ENCODE measurements around the gene AMPD3.

AMPD3 gene

DNA sequence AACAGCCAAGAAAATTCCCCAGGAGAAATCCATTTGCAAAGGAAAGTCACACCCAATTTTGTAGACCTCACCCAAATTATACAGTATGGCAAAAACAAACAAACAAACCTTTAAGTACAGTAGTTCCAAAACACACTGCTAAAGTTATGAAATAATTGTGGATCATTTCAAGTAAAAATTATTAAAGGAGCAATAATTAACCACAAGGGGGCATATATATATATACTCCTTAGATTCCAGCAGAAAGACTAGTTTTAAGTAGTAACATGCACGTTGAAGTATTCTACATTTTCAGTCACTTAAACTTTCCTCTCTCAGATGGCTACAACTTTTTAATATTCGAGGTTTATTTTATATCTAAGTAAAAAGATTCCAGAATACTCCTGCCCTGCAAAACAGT is 59.1 kb downstream of the AMPD3 start:
- no peak for TF ChIP-seq Cebpa-rat (IDR thresholded peaks at IDR 0.05)
- Histone ChIP-seq H3K27ac (no peak overlapping the region), H3K4me1 (no peaks in the 10 kb centered on the region), H3K4me3 (no peak overlapping the region), H3K27me3 (no peaks in the 10 kb centered on the region), H3K9ac (no peak overlapping the region), H3K36me3 (peaks cover 18% of the 10 kb centered on the region), H3K9me3 (no peaks in the 10 kb centered on the region), H3K4me2 (no peak overlapping the region), H4K20me1 (no peaks in the 10 kb centered on the region)

DNA sequence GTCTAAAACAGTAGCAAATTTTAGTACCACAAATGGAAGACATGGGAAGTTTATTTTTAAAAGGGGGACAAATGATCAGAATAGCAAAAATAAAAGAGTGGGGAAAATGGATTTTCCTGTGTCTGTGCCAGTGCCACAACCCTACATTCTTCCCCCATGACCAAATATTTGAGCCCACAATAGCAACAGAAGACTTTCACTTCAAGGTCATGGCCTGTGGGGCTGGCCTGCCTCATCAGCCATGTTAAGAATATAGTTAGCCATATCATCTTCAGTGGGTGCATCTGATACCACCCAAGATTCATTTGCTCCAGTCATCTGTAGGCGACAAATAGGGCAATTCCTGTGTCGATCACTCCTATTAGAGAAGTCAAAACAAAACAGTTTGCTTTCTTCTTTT is 59.6 kb downstream of the AMPD3 start:
- Histone ChIP-seq H3K27ac (no peak overlapping the region), H3K4me2 (no peak overlapping the region), H3K9ac (no peak overlapping the region), H3K9me3 (no peaks in the 10 kb centered on the region), H3K27me3 (no peaks in the 10 kb centered on the region), H3K36me3 (peaks cover 22% of the 10 kb centered on the region), H3K4me1 (no peaks in the 10 kb centered on the region), H3K4me3 (no peak overlapping the region), H4K20me1 (no peaks in the 10 kb centered on the region)
- no peak for TF ChIP-seq Cebpa-rat (IDR thresholded peaks at IDR 0.05)

DNA sequence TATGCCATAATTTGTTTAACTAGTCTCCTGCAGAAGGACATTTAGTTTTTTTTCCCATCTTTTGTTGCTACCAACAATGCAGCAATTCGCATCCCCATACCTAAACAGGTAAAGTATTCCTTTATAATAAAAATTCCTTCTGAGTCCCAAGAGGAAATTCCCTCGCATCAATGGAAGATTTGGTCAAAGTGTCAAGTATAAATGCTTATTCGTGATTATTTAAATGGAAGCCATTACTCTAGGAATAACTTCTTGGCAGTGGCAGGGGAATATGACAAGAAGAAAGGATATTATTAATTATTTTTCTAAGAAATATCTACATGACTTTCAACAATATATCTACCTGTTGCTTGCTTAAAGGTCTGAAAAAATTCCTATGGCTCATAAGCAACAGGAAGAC is 60.4 kb downstream of the AMPD3 start:
- Histone ChIP-seq H3K4me3 (no peak overlapping the region), H3K9ac (no peak overlapping the region), H3K4me1 (no peaks in the 10 kb centered on the region), H3K36me3 (peaks cover 24% of the 10 kb centered on the region), H3K9me3 (no peaks in the 10 kb centered on the region), H3K27me3 (no peaks in the 10 kb centered on the region), H3K27ac (no peak overlapping the region), H3K4me2 (no peak overlapping the region), H4K20me1 (no peaks in the 10 kb centered on the region)
- no peak for TF ChIP-seq Cebpa-rat (IDR thresholded peaks at IDR 0.05)

DNA sequence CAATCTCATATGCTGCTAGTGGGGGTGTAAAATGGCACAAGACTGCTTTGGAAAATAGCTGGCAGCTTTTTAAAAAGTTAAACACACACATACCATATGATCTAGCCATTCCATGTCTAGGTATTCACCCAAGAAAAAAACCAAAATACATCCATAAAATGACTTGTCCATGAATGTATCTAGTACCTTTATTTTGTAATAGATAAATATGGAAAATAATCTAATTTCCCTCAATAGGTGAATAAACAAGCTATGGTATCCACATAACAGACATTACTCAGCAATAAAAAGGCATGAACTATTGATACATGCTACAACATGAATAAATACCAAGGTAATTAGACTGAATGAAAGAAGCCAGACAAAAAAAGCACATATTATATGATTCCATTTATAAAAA is 63.1 kb downstream of the AMPD3 start:
- Histone ChIP-seq H3K4me1 (no peaks in the 10 kb centered on the region), H3K36me3 (peaks cover 39% of the 10 kb centered on the region), H3K27ac (no peak overlapping the region), H3K4me2 (no peak overlapping the region), H3K9ac (no peak overlapping the region), H3K9me3 (no peaks in the 10 kb centered on the region), H3K4me3 (no peak overlapping the region), H3K27me3 (no peaks in the 10 kb centered on the region), H4K20me1 (no peaks in the 10 kb centered on the region)
- TF ChIP-seq Cebpa-rat (IDR thresholded peaks at IDR 0.05), result no peak

DNA sequence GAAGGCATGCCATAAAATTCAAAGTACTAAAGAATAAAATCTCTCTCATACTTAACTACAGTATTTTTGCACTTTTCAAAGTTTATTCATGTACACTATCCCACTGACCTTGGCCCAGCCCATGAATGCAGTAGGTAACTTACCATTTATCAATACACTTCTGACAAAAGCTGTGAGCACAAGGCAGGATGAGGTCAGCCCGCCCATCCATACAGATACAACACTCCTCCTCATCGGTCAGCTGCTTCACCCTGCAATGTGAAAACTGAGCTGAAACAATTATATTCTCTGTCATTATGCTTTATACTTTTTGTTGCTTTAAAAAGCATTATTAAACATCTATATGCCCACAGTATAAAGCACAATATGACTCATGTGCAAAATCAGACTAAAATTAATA is 63.8 kb downstream of the AMPD3 start:
- H3K9ac ChIP-seq, result no peak overlapping the region

DNA sequence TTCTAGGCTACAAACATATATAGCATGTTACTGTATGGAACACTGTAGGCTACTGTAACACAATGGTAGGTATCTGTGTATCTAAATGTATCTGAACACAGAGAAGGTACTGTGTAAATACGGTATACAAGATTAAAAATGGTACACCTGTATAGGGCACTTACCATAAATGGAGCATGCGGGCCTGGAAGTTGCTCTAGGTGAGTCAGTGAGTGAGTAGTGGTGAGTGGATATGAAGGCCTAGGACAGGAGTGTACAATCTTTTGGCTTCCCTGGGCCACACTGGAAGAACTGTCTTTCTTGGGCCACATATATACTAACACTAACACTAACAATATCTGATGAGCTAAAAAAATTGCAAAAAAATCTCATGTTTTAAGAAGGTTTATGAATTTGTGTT is 64.6 kb downstream of the AMPD3 start:
- Histone ChIP-seq H3K4me3 (no peak overlapping the region), H3K9ac (no peak overlapping the region), H4K20me1 (no peaks in the 10 kb centered on the region), H3K27me3 (no peaks in the 10 kb centered on the region), H3K4me1 (no peaks in the 10 kb centered on the region), H3K36me3 (peaks cover 51% of the 10 kb centered on the region), H3K27ac (no peak overlapping the region), H3K9me3 (no peaks in the 10 kb centered on the region), H3K4me2 (no peak overlapping the region)
- no peak for TF ChIP-seq Cebpa-rat (IDR thresholded peaks at IDR 0.05)

More for the DNA sequence above, 63.8 kb downstream of the AMPD3 start:
- H3K9me3 ChIP-seq, result no peaks in the 10 kb centered on the region
- H3K36me3 ChIP-seq, result peaks cover 44% of the 10 kb centered on the region
- H4K20me1 ChIP-seq, result no peaks in the 10 kb centered on the region
- no peak overlapping the region for H3K27ac ChIP-seq
- no peaks in the 10 kb centered on the region for H3K4me1 ChIP-seq
- no peak overlapping the region for H3K4me2 ChIP-seq
- no peak for TF ChIP-seq Cebpa-rat (IDR thresholded peaks at IDR 0.05)
- H3K27me3 ChIP-seq, result no peaks in the 10 kb centered on the region
- no peak overlapping the region for H3K4me3 ChIP-seq

DNA sequence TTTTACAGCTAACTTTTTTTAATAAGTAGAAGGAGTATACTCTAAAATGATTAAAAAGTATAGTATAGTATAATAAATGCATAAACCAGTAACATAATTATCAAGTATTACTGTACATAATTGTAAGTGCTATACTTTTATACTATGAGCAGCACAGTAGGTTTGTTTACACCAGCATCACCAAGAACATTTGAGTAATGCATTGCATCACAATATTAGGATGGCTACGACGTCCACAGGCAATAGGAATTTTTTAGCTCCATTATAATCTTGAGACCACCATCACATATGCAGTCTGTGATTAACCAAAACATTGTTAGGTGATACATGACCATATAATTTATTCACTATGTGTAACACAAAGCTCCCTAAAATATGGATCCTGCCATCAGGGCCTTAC is 65.5 kb downstream of the AMPD3 start:
- no peaks in the 10 kb centered on the region for H4K20me1 ChIP-seq
- TF ChIP-seq Cebpa-rat (IDR thresholded peaks at IDR 0.05), result no peak
- H3K36me3 ChIP-seq, result peaks cover 59% of the 10 kb centered on the region
- no peak overlapping the region for H3K9ac ChIP-seq
- H3K4me2 ChIP-seq, result no peak overlapping the region
- no peak overlapping the region for H3K4me3 ChIP-seq
- H3K27ac ChIP-seq, result no peak overlapping the region
- no peaks in the 10 kb centered on the region for H3K27me3 ChIP-seq
- no peaks in the 10 kb centered on the region for H3K9me3 ChIP-seq
- H3K4me1 ChIP-seq, result no peaks in the 10 kb centered on the region

DNA sequence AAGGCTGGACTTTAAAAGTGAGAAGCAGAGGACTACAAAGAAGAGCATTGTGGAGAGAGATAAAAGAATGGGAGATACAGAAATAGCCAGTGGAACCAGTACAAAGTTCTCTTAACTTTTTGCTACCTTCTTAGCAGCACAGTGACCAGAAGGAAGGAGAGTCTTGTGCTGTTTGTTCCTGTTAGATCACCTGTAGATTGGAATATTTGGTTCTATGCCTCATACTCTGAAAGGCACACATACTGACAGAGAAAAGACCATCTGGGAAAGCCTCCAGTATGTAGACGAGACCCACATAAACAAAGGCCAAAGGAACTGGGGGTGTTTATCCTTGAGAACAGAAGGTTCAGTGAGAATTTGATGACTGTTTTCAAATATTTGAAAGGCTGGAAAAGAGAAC is 67.2 kb downstream of the AMPD3 start:
- no peak for TF ChIP-seq Cebpa-rat (IDR thresholded peaks at IDR 0.05)
- Histone ChIP-seq H3K9ac (no peak overlapping the region), H4K20me1 (no peaks in the 10 kb centered on the region), H3K4me3 (no peak overlapping the region), H3K9me3 (no peaks in the 10 kb centered on the region), H3K27ac (no peak overlapping the region), H3K4me1 (no peaks in the 10 kb centered on the region), H3K4me2 (no peak overlapping the region), H3K36me3 (peaks cover 68% of the 10 kb centered on the region), H3K27me3 (no peaks in the 10 kb centered on the region)

DNA sequence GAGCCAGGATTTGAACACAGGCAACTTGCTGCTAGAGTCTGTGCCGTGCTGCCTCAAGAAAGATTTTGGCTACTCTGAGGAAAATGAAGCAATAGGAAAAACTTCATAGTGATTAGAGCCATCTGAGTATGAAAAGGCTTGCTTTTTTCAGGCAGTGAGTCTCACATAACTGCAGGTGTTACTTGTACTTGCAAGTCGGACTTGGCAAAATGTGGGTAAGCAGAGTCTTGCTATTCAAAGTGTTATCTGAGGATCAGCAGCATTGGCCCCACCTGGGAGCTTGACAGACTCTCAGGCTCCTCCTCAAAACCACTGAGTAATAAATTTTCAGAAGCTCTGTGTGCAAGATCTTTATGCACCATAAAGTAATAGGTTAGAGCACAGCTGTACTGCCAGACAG is 67.9 kb downstream of the AMPD3 start:
- Histone ChIP-seq H3K4me1 (no peaks in the 10 kb centered on the region), H3K27ac (no peak overlapping the region), H3K4me3 (no peak overlapping the region), H3K4me2 (no peak overlapping the region), H3K36me3 (peaks cover 73% of the 10 kb centered on the region), H3K9me3 (no peaks in the 10 kb centered on the region), H4K20me1 (no peaks in the 10 kb centered on the region), H3K9ac (no peak overlapping the region), H3K27me3 (no peaks in the 10 kb centered on the region)
- no peak for TF ChIP-seq Cebpa-rat (IDR thresholded peaks at IDR 0.05)

DNA sequence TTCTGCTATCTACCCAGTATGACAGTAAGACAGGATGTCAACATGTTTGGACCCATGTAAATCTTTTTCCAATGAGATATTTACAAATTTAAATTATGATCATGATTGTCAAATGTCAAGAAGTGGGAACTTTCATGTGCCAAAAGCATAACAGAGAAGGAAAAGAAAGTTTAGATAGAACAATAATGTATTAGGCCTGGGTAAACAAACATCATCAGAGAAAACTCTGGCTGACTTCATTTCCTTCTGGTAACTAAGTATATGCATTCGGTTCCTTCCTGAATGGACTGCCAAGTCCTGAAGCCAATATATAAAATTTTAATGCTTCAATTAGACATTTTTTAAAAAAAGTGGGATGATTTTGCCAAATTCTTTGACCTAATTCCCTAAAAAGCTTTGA is 69.4 kb downstream of the AMPD3 start:
- Histone ChIP-seq H3K27me3 (no peaks in the 10 kb centered on the region), H4K20me1 (no peaks in the 10 kb centered on the region), H3K4me3 (no peak overlapping the region), H3K27ac (no peak overlapping the region), H3K4me2 (no peak overlapping the region), H3K36me3 (peaks cover 77% of the 10 kb centered on the region), H3K9ac (no peak overlapping the region), H3K9me3 (no peaks in the 10 kb centered on the region), H3K4me1 (no peaks in the 10 kb centered on the region)
- TF ChIP-seq Cebpa-rat (IDR thresholded peaks at IDR 0.05), result no peak

Data from BLaER1 (cell line).